Glutamatergic neuron (in vitro differentiated cells): ENCODE measurements around the gene DNAL1. TPM values are rescaled to one million over a fixed set of nuclear protein-coding genes. Genes with fewer than 3 reads are reported as not detected.

Source experiments
- DNase-seq: peaks from one replicate; pipeline ENCODE4 v3.0.0; 2022
- H3K27ac Mint-ChIP-seq: one replicate; pipeline ENCODE4 v1.8.0; 2020; ENCODE audit warnings: mild to moderate bottlenecking, mixed read lengths, inconsistent platforms; ENCODE audit not compliant: unreplicated experiment
- H3K27me3 Mint-ChIP-seq: one replicate; pipeline ENCODE4 v1.8.0; 2020; ENCODE audit warnings: mild to moderate bottlenecking, moderate library complexity, mixed read lengths, inconsistent platforms; ENCODE audit not compliant: unreplicated experiment
- H3K36me3 Mint-ChIP-seq: one replicate; pipeline ENCODE4 v1.8.0; 2020; ENCODE audit warnings: mild to moderate bottlenecking, mixed read lengths, inconsistent platforms; ENCODE audit not compliant: unreplicated experiment
- H3K4me1 Mint-ChIP-seq: one replicate; pipeline ENCODE4 v1.8.0; 2020; ENCODE audit warnings: mild to moderate bottlenecking, low read depth, mixed read lengths, inconsistent platforms; ENCODE audit not compliant: unreplicated experiment
- H3K4me3 Mint-ChIP-seq: one replicate; pipeline ENCODE4 v1.8.0; 2020; ENCODE audit warnings: mild to moderate bottlenecking, mixed read lengths, inconsistent platforms; ENCODE audit not compliant: unreplicated experiment
- H3K9me3 Mint-ChIP-seq: one replicate; pipeline ENCODE4 v1.8.0; 2020; ENCODE audit warnings: mild to moderate bottlenecking, moderate library complexity, mixed read lengths, inconsistent platforms; ENCODE audit not compliant: unreplicated experiment
- total RNA-seq: library from RNA; stranded (reverse); fragmentation: NEBNext Ultra II Directional; extraction: Animal tissue kit (Norgen Biotek cat#: 25700); gene quantifications from one replicate; pipeline ENCODE4 v1.2.1, GENCODE V29; 2021; ENCODE audit not compliant: unreplicated experiment
- TF ChIP-seq, protein P1 (sequence below): fragments of 200-600 bp; sonication (generic); IDR thresholded peaks from one replicate; pipeline ENCODE4 v1.5.0; 2021; ENCODE audit not compliant: partially characterized antibody, unreplicated experiment

The DNAL1 gene
- total RNA-seq, 1 donor from 2014 or later = 18.5 TPM

DNA sequence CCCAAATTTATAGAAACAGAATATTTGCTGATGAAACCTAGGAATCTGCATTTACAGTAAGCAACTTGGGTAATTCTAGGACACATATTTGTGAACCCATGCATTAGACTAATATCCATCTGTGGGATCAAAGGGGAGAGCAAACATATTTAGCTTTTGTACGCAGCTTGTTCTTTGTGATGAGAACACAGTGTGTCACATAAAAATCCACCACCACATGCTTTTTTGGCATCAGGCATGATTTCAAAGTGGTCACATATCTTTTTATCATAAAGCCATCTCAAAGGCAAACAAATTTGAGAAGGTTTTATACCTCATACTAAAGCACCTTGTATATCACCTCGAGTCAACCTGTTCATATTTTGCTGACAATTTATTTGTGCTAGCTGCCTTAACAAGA, 15.7 kb downstream of the DNAL1 start:
- no peak overlapping the region for H3K4me3 Mint-ChIP-seq

DNA sequence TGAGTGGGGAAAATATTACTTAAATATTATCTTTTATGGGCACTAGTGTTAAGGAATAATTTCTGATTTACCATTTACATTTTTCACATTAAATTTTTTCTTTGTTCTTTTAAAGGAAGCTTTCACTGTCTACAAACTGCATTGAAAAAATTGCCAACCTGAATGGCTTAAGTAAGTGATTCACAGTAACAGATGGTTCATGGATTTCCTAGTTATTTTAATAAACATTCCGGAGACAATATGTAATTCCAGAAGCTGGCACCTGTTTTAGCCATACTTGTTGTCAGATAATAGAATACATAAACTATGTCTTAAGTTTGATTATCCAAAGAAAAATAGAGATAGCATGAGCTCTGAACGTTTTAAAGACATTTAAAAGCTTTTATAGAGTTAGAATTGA, 17.1 kb downstream of the DNAL1 start:
- H3K36me3 Mint-ChIP-seq = no peaks in the 10 kb centered on the region
- no peaks in the 10 kb centered on the region for H3K9me3 Mint-ChIP-seq
- TF ChIP-seq, protein P1, sequence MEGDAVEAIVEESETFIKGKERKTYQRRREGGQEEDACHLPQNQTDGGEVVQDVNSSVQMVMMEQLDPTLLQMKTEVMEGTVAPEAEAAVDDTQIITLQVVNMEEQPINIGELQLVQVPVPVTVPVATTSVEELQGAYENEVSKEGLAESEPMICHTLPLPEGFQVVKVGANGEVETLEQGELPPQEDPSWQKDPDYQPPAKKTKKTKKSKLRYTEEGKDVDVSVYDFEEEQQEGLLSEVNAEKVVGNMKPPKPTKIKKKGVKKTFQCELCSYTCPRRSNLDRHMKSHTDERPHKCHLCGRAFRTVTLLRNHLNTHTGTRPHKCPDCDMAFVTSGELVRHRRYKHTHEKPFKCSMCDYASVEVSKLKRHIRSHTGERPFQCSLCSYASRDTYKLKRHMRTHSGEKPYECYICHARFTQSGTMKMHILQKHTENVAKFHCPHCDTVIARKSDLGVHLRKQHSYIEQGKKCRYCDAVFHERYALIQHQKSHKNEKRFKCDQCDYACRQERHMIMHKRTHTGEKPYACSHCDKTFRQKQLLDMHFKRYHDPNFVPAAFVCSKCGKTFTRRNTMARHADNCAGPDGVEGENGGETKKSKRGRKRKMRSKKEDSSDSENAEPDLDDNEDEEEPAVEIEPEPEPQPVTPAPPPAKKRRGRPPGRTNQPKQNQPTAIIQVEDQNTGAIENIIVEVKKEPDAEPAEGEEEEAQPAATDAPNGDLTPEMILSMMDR = no peak
- H3K27me3 Mint-ChIP-seq = no peaks in the 10 kb centered on the region
- no peaks in the 10 kb centered on the region for H3K4me1 Mint-ChIP-seq
- DNase-seq = no peak
- H3K4me3 Mint-ChIP-seq = no peak overlapping the region
- no peak overlapping the region for H3K27ac Mint-ChIP-seq

More for the DNA sequence above, 15.7 kb downstream of the DNAL1 start:
- Mint-ChIP-seq H3K27me3 (no peaks in the 10 kb centered on the region), H3K9me3 (no peaks in the 10 kb centered on the region), H3K4me1 (no peaks in the 10 kb centered on the region), H3K36me3 (no peaks in the 10 kb centered on the region), H3K27ac (no peak overlapping the region)
- DNase-seq = no peak
- TF ChIP-seq, protein P1 = no peak

DNA sequence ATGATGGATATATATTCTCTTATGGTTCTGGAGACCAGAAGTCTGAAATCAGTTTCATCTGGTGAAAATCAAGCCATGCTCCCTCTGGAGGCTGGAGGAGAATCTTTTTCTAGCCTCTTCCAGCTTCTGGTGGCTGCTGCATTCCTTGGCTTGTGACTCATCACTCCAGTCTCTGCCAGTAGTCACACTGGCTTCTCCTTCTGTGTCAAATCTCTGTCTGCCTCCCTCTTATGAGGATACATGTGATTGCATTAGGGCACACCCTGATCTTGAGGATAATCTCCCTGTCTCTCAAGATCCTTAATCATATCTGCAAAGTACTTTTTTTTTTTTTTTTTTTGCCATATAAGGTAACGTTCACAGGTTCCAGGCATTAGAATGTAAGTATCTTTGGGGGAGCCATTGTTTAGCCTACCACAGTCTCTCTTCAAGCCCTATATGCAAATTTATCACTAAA, 17.7 kb downstream of the DNAL1 start:
- TF ChIP-seq, protein P1 = no peak
- Mint-ChIP-seq H3K27me3 (no peaks in the 10 kb centered on the region), H3K9me3 (no peaks in the 10 kb centered on the region), H3K36me3 (no peaks in the 10 kb centered on the region), H3K4me1 (no peaks in the 10 kb centered on the region), H3K27ac (no peak overlapping the region), H3K4me3 (no peak overlapping the region)
- no peak for DNase-seq

DNA sequence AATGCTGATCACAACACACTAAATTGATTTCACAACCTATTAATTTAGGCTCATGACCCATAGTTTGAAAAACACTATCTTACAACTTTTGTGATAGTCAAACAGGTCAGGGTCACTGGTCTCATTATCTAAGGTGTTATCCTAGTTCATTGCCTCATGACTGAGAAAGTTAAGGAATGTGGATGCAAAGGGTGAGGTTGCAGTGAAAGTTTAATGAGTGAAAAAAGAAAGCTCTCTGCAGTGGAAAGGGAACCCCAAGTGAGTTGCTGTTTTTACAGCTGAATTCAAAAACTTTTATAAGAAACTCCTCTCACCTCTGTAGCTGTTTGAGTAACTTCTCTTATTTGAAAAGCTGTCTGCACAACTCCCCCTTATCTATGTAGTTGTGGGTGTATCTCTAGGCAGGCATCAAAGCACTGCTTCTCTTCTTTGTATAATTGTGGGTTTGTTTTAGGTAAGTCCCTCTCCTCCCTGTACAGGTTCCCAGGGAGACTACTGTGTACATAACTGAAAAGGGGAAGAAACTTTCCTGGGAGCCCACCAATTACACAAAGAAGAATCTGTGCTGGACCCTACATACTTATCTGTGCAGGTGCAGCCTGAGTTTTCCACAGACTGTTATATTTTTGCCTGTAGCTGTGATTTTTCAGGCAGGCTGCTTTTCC, 18.9 kb downstream of the DNAL1 start:
- no peaks in the 10 kb centered on the region for H3K9me3 Mint-ChIP-seq
- no peak overlapping the region for H3K27ac Mint-ChIP-seq
- no peaks in the 10 kb centered on the region for H3K4me1 Mint-ChIP-seq
- no peak overlapping the region for H3K4me3 Mint-ChIP-seq
- no peaks in the 10 kb centered on the region for H3K36me3 Mint-ChIP-seq
- no peaks in the 10 kb centered on the region for H3K27me3 Mint-ChIP-seq
- TF ChIP-seq, protein P1 = no peak
- DNase-seq = no peak

DNA sequence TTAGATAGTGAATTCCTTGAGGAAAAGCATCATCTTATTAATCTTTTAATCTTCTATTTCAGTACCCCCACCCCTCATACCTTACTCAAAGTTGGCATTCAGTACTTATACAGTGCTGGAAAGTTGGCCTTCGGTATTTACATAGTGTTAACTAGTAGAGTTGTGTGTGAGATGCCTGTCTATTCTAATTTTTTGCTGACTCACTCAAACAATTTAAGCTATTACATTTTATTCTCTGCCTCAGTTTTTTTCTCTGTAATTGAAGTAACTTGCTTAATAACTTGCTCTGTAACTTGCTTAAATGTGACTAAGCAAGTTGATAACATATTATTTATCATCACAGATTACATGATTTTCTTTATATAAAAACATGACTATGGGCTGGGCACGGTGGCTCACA, 20.3 kb downstream of the DNAL1 start:
- Mint-ChIP-seq H3K4me3 (no peak overlapping the region), H3K27me3 (no peaks in the 10 kb centered on the region), H3K9me3 (no peaks in the 10 kb centered on the region), H3K4me1 (no peaks in the 10 kb centered on the region), H3K36me3 (no peaks in the 10 kb centered on the region), H3K27ac (no peak overlapping the region)
- no peak for DNase-seq
- TF ChIP-seq, protein P1 = no peak
